B cell (primary cell): ENCODE measurements around the gene SUCLG2. TPM values are rescaled to one million over a fixed set of nuclear protein-coding genes. Genes with fewer than 3 reads are reported as not detected.

Experiments used
- ATAC-seq: fragments of 200-7000 bp; cut with Tn5 transposase; one replicate; pipeline ENCODE4 v1.10.0; 2021; ENCODE audit warnings: low read depth, mild to moderate bottlenecking, moderate number of reproducible peaks, moderate library complexity
- CTCF ChIA-PET: fragments of 350-600 bp; sonication (Branson Sonifier 250); formaldehyde crosslinking; loops from one replicate; lab custom pipeline; 2021; ENCODE audit warnings: antibody characterized with exemption, inconsistent platforms; lab: Charles Lee
- POLR2A ChIA-PET: fragments of 350-600 bp; sonication (Branson Sonifier 250); formaldehyde crosslinking; loops from one replicate; lab custom pipeline; 2021; ENCODE audit warnings: antibody characterized with exemption; lab: Charles Lee
- DNase-seq: peaks from one replicate; pipeline ENCODE4 v3.0.0; 2013
- H2AFZ ChIP-seq: 2 replicates; pipeline ENCODE4 v1.6.1; 2012; ENCODE audit warnings: mild to moderate bottlenecking, low read depth, low read length; ENCODE audit not compliant: insufficient read depth, poor library complexity, severe bottlenecking
- H3K27ac ChIP-seq, 2 donors: 1 replicate in 1 of 2; 2 replicates in 1 of 2; pipeline ENCODE4 v1.5.1; 2012 to 2013; ENCODE audit warnings: low read length in 2 of 2, mild to moderate bottlenecking in 2 of 2, moderate library complexity in 1 of 2
- H3K27me3 ChIP-seq, 4 experiments: fragments of 200-600 bp in 1 of 4; sonication (generic) in 1 of 4; replicated peaks in 1 of 4; 1 replicate in 2 of 4; 2 replicates in 2 of 4; pipeline versions ENCODE4 v1.6.1 to v1.7.0; 2013 to 2016; ENCODE audit warnings: low read length in 3 of 4, mild to moderate bottlenecking in 2 of 4, mixed read lengths in 1 of 4, moderate library complexity in 1 of 4; ENCODE audit not compliant: insufficient read depth in 4 of 4, control insufficient read depth in 3 of 4; ENCODE audit errors: control extremely low read depth in 1 of 4
- H3K36me3 ChIP-seq, 2 experiments: replicated peaks in 1 of 2; 1 replicate in 1 of 2; 2 replicates in 1 of 2; pipeline versions ENCODE4 v1.6.1 to v1.7.1; 2013; ENCODE audit warnings: low read length in 1 of 2; ENCODE audit not compliant: insufficient read depth in 2 of 2, control insufficient read depth in 1 of 2; ENCODE audit errors: control extremely low read depth in 1 of 2, extremely low read depth in 1 of 2
- H3K4me1 ChIP-seq, 2 donors: fragments of 200-600 bp in 1 of 2; sonication (generic) in 1 of 2; 1 replicate in 1 of 2; 2 replicates in 1 of 2; pipeline versions ENCODE4 v1.5.1 to v1.6.1; 2013 to 2017; ENCODE audit warnings: low read length in 2 of 2; ENCODE audit not compliant: control insufficient read depth in 2 of 2, insufficient read depth in 2 of 2
- H3K4me2 ChIP-seq: replicated peaks from 2 replicates; pipeline ENCODE3; 2012; ENCODE audit warnings: mild to moderate bottlenecking, low read depth, low read length; ENCODE audit not compliant: poor library complexity, severe bottlenecking
- H3K4me3 ChIP-seq, 5 experiments: fragments of 200-600 bp in 1 of 5; sonication (generic) in 1 of 5; 1 replicate in 3 of 5; 2 replicates in 2 of 5; pipeline versions ENCODE4 v1.5.1 to v1.7.0; 2011 to 2016; ENCODE audit warnings: low read length in 4 of 5, mild to moderate bottlenecking in 4 of 5, low read depth in 2 of 5, control low read depth in 1 of 5, moderate library complexity in 1 of 5; ENCODE audit not compliant: insufficient read depth in 1 of 5; ENCODE audit errors: control extremely low read depth in 1 of 5, extremely low read depth in 1 of 5
- H3K79me2 ChIP-seq: fragments of 200-600 bp; sonication (generic); one replicate; pipeline ENCODE4 v1.6.0; 2016; ENCODE audit warnings: low read length; ENCODE audit not compliant: control insufficient read depth, insufficient read depth
- H3K9ac ChIP-seq: fragments of 200-600 bp; sonication (generic); 2 replicates; pipeline ENCODE4 v1.6.1; 2017; ENCODE audit warnings: mild to moderate bottlenecking, low read length, moderate library complexity
- H3K9me3 ChIP-seq, 3 donors: one replicate each; pipeline versions ENCODE4 v1.6.1 to v1.7.1; 2013; ENCODE audit warnings: low read length in 2 of 3; ENCODE audit not compliant: control insufficient read depth in 2 of 3, insufficient read depth in 1 of 3; ENCODE audit errors: control extremely low read depth in 1 of 3
- H4K20me1 ChIP-seq: 2 replicates; pipeline ENCODE4 v1.6.0; 2012; ENCODE audit warnings: mild to moderate bottlenecking, low read length; ENCODE audit not compliant: insufficient read depth, control insufficient read depth, poor library complexity, severe bottlenecking
- H3K27ac Mint-ChIP-seq: one replicate; pipeline ENCODE4 v1.8.0; 2021; ENCODE audit warnings: mixed read lengths
- H3K27me3 Mint-ChIP-seq: one replicate; pipeline ENCODE4 v1.8.0; 2021; ENCODE audit warnings: mixed read lengths
- H3K4me1 Mint-ChIP-seq: one replicate; pipeline ENCODE4 v1.8.0; 2021; ENCODE audit warnings: mixed read lengths
- H3K4me3 Mint-ChIP-seq: one replicate; pipeline ENCODE4 v1.8.0; 2021; ENCODE audit warnings: mixed read lengths
- H3K9me3 Mint-ChIP-seq: one replicate; pipeline ENCODE4 v1.8.0; 2022; ENCODE audit warnings: mixed read lengths; ENCODE audit not compliant: insufficient read depth
- EZH2 ChIP-seq: IDR thresholded peaks from 2 replicates; pipeline ENCODE4 v1.6.1; 2012; ENCODE audit warnings: borderline replicate concordance, low read depth, mild to moderate bottlenecking, moderate library complexity, low read length; ENCODE audit not compliant: insufficient read depth, poor library complexity, severe bottlenecking
- WGBS: methylation state at CpG from one replicate; pipeline ENCODE4 v1.1.5; 2013; ENCODE audit warnings: missing lambda C conversion rate; ENCODE audit not compliant: insufficient coverage; 5-methylcytosine and 5-hydroxymethylcytosine counted together
- intact Hi-C: fragments of 100-400 bp; cut with micrococcal nuclease; formaldehyde crosslinking; loops from one replicate; pipeline ENCODE4 v1.10.0; 2022
- polyA plus RNA-seq: library from polyadenylated mRNA; depleted of rRNA; stranded (reverse); fragments of >200 nt; gene quantifications from 2 replicates; pipeline ENCODE4 v1.2.3, GENCODE V29; 2012
- total RNA-seq, 2 donors: library from RNA; stranded (reverse); fragments of 120-200 nt in 1 of 2; gene quantifications; 1 replicate in 1 of 2; 2 replicates in 1 of 2; pipeline versions ENCODE4 v1.2.3 to v1.2.4, GENCODE V29; 2013 to 2022
- TF ChIP-seq, protein P1 (sequence below): fragments of 200-600 bp; IDR thresholded peaks from one replicate; pipeline ENCODE4 v1.8.0; 2022; ENCODE audit warnings: antibody characterized with exemption, mild to moderate bottlenecking

SUCLG2 gene
- total and polyA plus RNA-seq, 2 donors (not counting 1 experiment from before 2014, with no cell fraction given): 9.1 to 35.8 TPM

DNA sequence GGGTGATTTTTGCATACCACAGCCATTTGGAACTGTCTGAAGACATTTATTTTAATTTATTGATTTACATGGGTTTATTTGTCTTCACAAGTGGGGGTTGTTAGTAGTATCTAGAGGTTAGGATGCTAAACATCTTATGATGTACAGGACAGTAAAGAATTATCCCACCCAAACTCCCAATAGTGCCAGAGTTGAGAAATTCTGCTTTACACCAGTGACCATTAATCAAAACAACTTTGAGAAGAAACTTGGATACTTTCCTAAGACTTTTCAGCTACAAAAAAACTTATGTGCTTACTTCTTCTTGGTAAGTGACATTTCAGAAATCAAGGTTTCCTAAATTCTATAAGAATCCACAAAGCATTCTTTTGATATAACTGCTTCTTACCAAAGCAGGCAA, 156.7 kb downstream of the SUCLG2 start:
- Mint-ChIP-seq H3K27ac (no peak overlapping the region), H3K9me3 (no peaks in the 10 kb centered on the region), H3K27me3 (no peaks in the 10 kb centered on the region), H3K4me1 (peaks cover 2% of the 10 kb centered on the region), H3K4me3 (no peak overlapping the region)
- H3K4me3 ChIP-seq: no peak overlapping the region
- CTCF ChIA-PET: interaction anchor here (0.9 kb wide), 1 partner anchor 9 kb away, joined by 3 read pairs; no protein-coding TSS in a partner anchor
- no peak overlapping the region for H3K27ac ChIP-seq
- POLR2A ChIA-PET: no interaction called here
- H3K36me3 ChIP-seq: peaks cover 10 to 14% of the 10 kb centered on the region in 2 experiments
- H3K9ac ChIP-seq: no peak overlapping the region
- ATAC-seq: no peak
- no peaks in the 10 kb centered on the region for H3K79me2 ChIP-seq
- no peaks in the 10 kb centered on the region for H3K9me3 ChIP-seq
- TF ChIP-seq, protein P1, sequence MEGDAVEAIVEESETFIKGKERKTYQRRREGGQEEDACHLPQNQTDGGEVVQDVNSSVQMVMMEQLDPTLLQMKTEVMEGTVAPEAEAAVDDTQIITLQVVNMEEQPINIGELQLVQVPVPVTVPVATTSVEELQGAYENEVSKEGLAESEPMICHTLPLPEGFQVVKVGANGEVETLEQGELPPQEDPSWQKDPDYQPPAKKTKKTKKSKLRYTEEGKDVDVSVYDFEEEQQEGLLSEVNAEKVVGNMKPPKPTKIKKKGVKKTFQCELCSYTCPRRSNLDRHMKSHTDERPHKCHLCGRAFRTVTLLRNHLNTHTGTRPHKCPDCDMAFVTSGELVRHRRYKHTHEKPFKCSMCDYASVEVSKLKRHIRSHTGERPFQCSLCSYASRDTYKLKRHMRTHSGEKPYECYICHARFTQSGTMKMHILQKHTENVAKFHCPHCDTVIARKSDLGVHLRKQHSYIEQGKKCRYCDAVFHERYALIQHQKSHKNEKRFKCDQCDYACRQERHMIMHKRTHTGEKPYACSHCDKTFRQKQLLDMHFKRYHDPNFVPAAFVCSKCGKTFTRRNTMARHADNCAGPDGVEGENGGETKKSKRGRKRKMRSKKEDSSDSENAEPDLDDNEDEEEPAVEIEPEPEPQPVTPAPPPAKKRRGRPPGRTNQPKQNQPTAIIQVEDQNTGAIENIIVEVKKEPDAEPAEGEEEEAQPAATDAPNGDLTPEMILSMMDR: no peak
- TF ChIP-seq EZH2: no peak
- DNase-seq: no peak
- no peaks in the 10 kb centered on the region for H3K4me1 ChIP-seq
- intact Hi-C loops: no loop called here
- no peaks in the 10 kb centered on the region for H4K20me1 ChIP-seq
- H3K4me2 ChIP-seq: no peak overlapping the region
- H2AFZ ChIP-seq: no peak overlapping the region
- H3K27me3 ChIP-seq: no peaks in the 10 kb centered on the region

DNA sequence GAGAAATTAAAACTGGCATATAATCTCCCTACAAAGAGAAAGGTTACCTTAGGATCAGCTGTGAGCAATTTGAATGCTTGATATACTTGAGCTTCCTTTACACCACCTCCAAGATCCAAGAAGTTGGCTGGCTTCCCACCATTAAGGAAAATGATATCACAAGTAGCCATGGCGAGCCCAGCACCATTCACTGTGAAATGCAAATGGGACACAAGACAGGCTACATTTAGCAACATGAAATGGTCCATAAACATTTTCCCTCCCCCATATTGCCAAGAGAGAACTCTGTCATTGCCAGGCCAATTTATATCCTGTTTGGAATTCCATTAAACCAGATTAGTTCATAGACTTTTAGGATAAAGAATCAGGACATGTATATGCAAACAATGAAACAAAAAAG, 158.7 kb downstream of the SUCLG2 start:
- no peaks in the 10 kb centered on the region for H3K9me3 ChIP-seq
- H3K4me3 Mint-ChIP-seq: no peak overlapping the region
- no peaks in the 10 kb centered on the region for H3K27me3 ChIP-seq
- ATAC-seq (no peak), DNase-seq (no peak)
- H3K4me2 ChIP-seq: no peak overlapping the region
- no peaks in the 10 kb centered on the region for H3K4me1 ChIP-seq
- no peak overlapping the region for H2AFZ ChIP-seq
- intact Hi-C loops: no loop called here
- 100% methylated on average over 1 of the region's 1 CpG for WGBS
- no peaks in the 10 kb centered on the region for H4K20me1 ChIP-seq
- H3K4me1 Mint-ChIP-seq: peaks cover 2% of the 10 kb centered on the region
- H3K9me3 Mint-ChIP-seq: no peaks in the 10 kb centered on the region
- peaks cover 10 to 14% of the 10 kb centered on the region in 2 experiments for H3K36me3 ChIP-seq
- POLR2A ChIA-PET: interaction anchor here (0.5 kb wide), 1 partner anchor 41 kb away, joined by 5 read pairs; no protein-coding TSS in a partner anchor
- no peak overlapping the region for H3K27ac ChIP-seq
- CTCF ChIA-PET: no interaction called here
- TF ChIP-seq, protein P1: no peak
- H3K27ac Mint-ChIP-seq: no peak overlapping the region
- no peaks in the 10 kb centered on the region for H3K79me2 ChIP-seq
- no peak overlapping the region for H3K9ac ChIP-seq
- H3K27me3 Mint-ChIP-seq: no peaks in the 10 kb centered on the region
- no peak overlapping the region for H3K4me3 ChIP-seq
